Activated CD4-positive, alpha-beta T cell treated with anti-CD3 and anti-CD28 coated beads, Interleukin-2, amount 50 U/mL, for 4 hours (primary cell): ENCODE data around the gene OPRM1.

Experiments
- DNase-seq, 2 experiments: peaks; one replicate each; pipeline ENCODE4 v3.0.0-alpha.2; 2020

Gene OPRM1

GRCh38 chr6:154289818-154290508 is 250.9 kb downstream of the OPRM1 start:
- DNase-seq, result no peak

DNA sequence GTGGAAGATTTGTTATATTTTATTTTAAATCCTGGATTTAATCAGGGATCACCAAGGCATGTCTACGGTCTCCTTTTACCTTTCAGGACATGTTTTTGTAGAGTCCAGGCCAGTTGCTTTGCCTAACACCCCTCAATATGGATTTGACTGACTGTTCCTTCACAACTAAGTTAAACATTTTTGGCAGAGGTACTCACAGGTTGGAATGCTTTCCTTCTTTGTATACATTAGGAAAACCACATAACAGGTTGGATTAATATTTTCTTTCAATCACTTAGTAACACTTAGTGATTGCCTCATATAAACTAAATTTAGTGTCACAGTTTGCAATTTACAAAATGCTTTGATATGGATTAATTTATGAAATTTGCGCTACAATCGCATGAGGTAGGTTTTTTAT is 253.0 kb downstream of the OPRM1 start:
- no peak for DNase-seq

DNA sequence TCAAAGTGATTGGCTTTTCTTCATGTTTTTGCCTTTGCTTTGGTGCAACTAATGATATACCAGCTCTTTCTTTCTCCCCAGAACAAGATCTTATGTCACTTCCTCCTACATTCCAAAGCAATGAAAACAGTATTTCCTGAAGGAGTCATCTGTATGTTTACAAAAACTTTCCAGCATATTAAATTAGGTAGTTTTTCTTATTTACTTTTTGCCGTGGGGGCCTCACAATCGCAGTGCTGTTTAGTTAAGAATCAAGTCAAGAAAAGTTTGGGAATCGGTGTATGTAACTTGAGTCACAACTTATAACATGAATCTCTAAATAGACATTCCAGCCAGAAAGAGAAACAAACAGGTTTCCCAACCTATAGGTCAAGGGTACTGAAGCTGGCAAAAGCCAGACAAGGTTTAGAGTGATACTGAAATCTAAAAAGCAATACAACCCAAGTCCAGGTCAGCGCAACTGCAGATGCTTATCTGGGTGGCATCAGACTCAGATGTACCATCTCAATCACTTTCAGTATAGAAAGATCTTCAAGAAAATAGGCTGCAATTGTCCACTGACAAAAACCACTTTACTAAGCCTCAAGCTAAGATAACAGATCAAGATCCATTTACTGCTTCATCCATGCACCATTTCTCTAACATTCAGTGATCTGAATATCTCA is 253.9 kb downstream of the OPRM1 start:
- no peak for DNase-seq

- no peak for DNase-seq
Observed at GRCh38 chr6:154295733-154296132, 256.7 kb downstream of the OPRM1 start.
